DMS114 treated with DMSO at 0.1 percent for 48 hours (cell line): ENCODE measurements around the gene RXRB.

Source experiments
- DNase-seq: peaks from one replicate; lab custom pipeline; 2025; ENCODE audit not compliant: unreplicated experiment; lab: John Stamatoyannopoulos, UW

Gene RXRB

DNA sequence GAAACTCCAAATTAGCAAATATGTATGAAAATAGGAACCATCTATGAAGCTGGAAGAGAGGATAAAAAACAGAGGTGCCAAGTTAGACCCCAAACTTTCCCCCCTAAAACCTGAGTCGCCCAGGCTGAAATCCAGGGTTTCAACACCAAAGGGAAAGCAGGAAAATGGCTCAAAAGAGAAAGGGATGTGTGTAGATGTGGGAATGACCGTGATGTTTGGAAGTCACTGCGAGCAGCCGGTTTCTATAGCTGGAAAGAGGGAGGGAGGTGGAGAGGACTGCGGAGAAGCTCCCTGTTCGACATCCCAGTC is 12.3 kb upstream of the RXRB start:
- peak; percentile 30 for DNase-seq

DNA sequence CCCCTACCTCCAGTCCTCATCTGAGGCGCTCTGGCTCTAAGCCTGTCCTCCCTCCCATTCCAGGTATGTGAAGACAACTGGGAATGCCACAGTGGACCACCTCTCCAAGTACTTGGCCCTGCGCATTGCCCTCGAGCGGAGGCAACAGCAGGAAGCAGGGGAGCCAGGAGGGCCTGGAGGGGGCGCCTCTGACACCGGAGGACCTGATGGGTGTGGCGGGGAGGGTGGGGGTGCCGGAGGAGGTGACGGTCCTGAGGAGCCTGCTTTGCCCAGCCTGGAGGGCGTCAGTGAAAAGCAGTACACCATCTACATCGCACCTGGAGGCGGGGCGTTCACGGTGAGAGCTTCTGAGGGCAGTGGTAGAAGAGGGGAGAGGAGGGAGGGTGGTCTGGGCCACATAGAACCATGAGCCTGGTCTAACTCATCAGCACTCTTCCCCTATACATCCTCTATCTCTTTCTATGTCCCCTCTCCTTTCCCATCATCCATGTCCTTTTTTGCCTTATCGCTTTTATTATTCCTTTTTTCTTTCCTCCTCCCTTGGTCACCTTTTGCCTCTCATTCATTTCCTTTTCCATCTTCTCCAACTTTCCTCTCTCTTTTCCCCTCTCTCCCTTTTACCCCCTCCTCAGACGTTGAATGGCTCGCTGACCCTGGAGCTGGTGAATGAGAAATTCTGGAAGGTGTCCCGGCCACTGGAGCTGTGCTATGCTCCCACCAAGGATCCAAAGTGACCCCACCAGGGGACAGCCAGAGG is 11.4 kb upstream of the RXRB start:
- DNase-seq = no peak

DNA sequence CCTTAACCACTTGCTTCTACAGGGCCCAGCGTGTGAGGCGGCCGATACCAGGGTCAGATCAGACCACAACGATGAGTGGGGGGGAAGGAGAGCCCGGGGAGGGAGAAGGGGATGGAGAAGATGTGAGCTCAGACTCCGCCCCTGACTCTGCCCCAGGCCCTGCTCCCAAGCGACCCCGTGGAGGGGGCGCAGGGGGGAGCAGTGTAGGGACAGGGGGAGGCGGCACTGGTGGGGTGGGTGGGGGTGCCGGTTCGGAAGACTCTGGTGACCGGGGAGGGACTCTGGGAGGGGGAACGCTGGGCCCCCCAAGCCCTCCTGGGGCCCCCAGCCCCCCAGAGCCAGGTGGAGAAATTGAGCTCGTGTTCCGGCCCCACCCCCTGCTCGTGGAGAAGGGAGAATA is 10.7 kb upstream of the RXRB start:
- DNase-seq = no peak

DNA sequence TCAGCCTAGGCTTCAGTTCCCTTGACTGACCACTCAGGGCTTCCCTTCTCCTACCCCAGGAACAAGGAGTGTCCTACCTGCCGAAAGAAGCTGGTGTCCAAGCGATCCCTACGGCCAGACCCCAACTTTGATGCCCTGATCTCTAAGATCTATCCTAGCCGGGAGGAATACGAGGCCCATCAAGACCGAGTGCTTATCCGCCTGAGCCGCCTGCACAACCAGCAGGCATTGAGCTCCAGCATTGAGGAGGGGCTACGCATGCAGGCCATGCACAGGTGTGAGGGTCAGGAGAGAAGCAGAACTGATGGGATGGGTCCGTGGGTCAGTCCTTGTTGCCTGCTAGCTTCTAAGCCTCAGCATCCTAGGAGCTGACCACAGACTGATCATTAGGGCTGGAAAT is 9.4 kb upstream of the RXRB start:
- DNase-seq = no peak

DNA sequence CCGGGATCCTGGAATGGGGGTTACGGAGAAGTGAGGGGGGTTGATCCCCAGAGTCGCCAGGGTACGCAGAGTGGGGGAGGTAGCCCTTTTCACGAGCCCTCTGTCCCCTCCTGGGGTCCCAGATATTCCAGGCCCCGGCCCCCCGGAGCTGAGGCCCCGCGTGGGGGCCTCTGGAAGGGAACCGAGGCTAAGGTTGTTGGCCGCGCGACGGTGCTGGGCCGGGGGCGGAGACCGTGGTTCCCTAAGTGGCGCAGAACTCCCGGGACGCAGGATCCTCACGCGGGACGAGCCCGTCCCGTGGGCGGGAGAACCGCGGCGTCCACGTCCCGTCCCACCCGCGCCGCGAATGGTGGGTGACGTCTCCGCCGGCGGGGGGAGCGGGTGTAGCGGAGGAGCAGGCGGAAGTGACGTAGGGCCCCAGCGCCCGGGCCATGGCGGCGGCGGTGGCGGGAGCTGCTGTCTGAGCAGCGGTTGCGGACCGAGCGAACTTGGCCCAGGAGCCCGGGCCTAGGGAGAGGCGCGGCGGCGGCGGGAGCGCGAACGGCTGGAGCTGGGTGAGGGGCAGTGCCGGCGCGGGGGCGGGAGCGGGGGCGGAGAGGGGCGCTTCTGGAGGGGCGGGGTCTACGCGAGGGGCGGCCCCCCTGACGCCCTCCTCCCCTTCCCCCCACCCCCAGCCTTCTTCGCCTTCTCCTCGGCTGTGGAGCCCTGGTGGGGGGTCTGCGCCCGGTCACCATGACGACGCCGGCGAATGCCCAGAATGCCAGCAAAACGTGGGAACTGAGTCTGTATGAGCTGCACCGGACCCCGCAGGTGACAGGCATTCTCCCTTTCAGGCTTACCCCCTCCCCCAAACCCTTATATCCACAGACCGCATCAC is 7.9 kb upstream of the RXRB start, which contains the start of gene RING1:
RING1 (plus strand) TSS at position 410 of the 877 bp plus-strand sequence; CDS start at position 733, 323 bp downstream.
- DNase-seq = peak; percentile 79

DNA sequence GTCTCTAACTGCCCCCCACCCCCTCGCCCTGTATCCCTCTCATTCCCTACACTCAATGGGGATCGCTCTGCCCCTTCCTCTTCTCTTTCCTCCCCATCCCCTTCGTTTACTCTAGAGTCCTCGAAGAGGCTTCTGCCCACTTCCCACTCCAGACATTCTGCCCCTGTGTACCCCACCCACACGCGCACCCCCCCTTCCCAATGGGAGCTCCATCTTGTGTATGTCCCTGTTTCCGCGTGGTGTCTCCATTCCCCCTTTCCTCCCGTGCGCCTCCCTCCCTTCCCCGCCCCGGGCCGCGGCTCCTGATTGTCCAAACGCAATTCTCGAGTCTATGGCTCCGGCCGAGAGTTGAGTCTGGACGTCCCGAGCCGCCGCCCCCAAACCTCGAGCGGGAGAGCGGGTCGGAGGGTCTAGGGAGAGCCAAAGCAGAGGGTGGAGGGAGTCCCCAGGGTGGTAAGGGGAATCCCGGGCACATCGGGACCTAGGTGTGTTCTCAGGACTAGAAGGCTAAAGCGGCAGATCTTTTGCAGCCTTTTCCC is 7.2 kb upstream of the RXRB start:
- DNase-seq = no peak

DNA sequence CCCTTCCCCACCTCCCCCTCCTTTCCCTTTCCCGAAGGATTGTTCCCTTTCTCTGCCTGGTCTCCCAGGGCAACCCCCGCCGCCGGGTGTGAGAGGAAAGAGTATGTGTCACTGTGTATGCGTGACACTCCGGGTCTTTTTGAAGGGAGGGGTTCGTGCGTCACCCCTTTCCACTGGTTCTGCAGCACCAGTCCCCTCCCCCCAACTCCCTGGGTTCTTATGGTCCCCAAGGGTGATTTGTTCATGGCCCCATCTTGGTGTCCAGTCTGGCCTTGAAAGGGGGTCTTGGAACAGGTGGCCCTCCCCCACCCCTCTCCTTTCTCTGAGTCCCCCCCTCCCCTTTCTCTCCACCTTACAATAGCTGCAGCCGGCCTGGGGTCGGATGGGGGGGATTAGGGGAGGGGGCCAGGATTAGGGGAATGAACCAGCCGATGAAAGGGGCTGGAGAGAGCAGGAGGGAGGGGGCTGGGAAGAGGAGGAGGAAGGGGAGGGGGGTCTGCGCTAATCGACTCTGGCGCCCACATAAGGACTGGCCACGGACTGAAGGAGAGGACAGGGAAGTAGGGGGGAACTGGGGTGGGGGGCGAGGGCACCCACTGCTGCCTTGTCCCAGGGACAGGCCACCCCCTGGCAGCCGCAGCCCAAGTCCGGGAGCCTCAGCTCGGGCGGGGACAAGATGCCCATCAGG is 6.5 kb upstream of the RXRB start:
- DNase-seq = no peak

DNA sequence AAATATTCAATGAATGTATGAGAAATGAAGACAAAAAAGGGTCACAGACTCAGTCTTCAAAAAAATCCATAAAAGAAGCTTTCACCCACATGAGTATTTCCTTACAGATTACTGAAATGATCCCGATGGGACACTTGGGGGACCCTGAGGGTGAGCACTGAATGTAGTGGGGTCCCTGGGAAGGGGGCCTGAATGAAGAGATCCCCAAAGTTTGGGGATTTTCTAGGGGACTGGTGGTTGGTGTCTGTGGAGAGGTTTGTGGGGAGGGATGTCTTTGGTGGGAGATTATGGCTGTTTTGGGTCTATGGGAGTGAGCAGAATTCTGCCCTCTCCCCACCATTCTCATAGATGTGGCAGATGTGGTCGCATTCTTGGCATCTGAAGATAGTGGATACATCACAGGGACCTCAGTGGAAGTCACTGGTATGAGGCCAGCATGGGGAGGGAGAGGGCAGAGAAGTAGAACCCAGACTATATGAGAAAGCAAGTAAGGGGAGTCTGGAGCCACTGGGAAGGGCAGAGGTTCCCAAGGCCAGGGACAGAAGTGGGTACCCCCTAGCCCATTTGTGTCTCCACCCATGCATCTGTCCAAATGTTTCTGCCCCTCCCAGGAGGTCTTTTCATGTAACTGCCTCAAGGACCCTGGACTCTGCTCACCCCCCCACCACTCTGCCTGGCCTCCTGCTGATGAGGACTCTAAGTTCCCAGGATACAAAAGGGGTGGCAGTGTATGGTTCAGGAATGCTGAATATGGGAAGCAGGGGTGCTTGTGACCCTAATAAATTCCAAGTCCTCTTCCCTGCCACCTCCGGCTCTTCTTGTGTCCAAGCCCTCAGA is 5.8 kb upstream of the RXRB start:
- no peak for DNase-seq

GRCh38 chr6:33205191-33206026 is 4.9 kb upstream of the RXRB start:
- no peak for DNase-seq

DNA sequence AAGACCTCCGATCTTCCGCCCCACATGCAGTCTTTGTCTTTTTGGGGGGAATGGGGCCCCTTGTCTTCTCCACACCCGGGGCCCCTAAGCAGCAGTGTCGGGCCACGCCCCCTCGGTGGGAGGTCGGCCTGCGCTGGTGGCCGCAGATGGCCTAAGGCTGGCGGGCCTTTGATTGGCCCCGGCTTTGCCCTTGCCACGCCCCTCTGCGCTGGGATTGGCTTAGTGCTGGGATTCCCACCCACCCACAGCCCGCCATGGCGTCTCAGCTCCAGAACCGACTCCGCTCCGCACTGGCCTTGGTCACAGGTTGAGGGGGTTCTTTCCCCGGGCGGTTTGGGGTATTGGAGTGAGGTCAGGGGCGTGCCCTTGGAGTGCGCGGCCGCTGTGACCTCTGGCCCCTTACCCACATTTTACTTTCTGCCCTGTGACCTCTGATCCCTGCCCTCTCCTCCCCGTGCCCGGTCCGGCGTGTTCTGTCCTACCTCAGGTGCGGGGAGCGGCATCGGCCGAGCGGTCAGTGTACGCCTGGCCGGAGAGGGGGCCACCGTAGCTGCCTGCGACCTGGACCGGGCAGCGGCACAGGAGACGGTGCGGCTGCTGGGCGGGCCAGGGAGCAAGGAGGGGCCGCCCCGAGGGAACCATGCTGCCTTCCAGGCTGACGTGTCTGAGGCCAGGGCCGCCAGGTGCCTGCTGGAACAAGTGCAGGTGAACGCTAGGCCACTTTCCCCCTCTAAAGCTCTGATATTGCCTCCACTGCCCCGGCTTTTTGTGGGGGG is 4.1 kb upstream of the RXRB start, which contains the start of gene HSD17B8:
HSD17B8 (plus strand) TSS at position 241 of the 776 bp plus-strand sequence; CDS start at position 255, 14 bp downstream.
- DNase-seq = no peak

DNA sequence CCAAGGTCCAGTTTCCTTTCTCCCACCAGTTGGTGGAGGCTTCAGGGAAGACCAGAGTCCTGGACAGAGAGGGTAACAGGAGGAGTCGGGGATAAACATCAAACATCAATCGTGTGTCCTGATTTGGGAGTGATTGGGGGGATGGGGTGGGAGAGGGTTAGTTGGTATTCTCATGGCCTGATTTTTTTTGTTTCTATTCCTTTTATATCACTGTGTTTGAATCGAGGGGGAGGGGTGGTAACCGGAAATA is 3.6 kb upstream of the RXRB start:
- DNase-seq = no peak

GRCh38 chr6:33203443-33204164 is 3.1 kb upstream of the RXRB start:
- no peak for DNase-seq

DNA sequence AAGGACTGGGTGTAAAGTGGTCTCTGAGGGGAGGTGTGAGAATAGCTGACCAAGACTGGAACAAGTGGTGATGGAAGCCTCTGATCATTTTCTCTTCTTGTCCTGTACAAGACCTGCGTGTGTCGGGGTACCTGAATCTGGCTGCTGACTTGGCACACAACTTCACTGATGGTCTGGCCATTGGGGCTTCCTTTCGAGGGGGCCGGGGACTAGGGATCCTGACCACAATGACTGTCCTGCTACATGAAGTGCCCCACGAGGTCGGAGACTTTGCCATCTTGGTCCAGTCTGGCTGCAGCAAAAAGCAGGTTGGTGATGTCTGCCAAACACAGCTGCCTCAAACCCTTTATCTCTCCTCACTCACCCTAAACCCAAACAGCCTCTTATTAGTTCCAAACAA is 2.3 kb upstream of the RXRB start:
- DNase-seq = no peak

GRCh38 chr6:33201935-33202334 is 1.5 kb upstream of the RXRB start:
- no peak for DNase-seq

DNA sequence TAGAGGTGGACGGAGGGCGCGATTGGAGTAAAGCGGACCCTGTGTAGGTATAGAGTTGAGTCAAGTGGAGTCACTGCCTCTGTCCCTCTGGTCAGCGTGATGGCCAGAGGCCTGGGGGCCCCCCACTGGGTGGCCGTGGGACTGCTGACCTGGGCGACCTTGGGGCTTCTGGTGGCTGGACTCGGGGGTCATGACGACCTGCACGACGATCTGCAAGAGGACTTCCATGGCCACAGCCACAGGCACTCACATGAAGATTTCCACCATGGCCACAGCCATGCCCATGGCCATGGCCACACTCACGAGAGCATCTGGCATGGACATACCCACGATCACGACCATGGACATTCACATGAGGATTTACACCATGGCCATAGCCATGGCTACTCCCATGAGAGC is 681 bp upstream of the RXRB start:
- DNase-seq = no peak

DNA sequence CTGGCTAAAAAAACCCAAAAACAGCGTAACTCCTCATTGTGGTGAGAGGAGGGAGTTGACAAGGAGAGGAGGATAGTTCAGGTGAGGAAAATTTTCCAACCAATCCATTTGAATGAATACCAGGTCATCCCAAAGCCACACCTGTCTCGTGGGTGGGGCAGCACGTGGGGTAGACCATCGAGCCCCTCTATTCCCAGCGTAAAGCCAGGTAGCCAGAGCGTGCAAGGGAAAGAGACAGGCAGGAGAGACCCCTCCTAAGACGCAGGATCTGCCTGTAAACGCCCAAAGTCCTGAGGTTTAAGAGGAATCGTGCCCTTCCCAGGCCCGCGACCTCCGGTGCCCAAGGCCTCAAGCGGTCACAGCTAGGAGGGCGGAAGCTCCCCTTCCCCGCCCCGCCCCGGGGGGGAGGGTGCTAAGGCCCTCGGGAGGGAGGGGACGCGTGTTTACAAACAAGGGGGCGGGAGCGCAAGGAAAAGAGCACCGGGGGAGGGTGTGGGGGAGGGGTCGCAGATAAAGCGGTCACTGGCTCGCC is 712 bp downstream of the RXRB start:
- DNase-seq = peak; percentile 68

DNA sequence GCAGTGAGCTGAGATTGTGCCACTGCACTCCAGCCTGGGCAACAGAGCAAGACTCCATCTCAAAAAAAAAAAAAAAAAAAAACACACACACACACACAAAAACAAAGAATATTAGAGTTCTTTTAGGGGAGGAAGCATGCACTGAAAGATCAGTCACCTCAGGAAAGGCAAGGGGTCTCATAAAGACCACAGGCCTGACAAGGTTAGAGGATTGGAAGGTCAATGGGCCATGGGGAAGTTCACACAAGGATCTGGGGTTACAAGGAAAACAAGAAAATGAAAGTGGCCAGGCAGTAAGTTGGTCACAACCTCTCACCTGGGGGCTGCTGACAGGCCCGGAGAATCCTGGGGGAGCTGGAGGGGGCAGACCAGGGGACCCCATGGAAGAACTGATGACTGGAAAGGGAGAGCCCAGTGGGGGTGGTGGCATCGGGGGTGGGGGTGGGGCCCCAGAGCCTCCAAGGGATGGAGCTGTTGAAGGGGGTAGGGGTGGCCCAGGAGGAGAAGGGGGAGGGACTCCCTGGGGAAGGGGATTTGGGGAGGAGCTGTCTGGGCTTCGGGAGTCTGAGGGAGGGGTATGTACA is 1.5 kb downstream of the RXRB start:
- DNase-seq = no peak
